ENCODE measurements around the gene MKNK1.

The MKNK1 gene

GRCh38 chr1:46569884-46570725 is 34.0 kb downstream of the MKNK1 start:
- TF ChIP-seq MAX (IDR thresholded peaks at IDR 0.05; ENCODE audit: low read depth, low read length) (no peak), POLR2A (IDR thresholded peaks at IDR 0.05; ENCODE audit: extremely low read depth, insufficient read length) (no peak), CTCF (IDR thresholded peaks at IDR 0.05; ENCODE audit: low read depth, low read length) (no peak), MYC (IDR thresholded peaks at IDR 0.05; ENCODE audit: low read depth, low read length) (no peak)
- no peak for DNase-seq (ENCODE audit: low read depth)
- no peak overlapping the region for H3K4me3 ChIP-seq (ENCODE audit: low read depth, low read length)

- TF ChIP-seq MYC (IDR thresholded peaks at IDR 0.05; ENCODE audit: low read depth, low read length) = no peak
- TF ChIP-seq POLR2A (IDR thresholded peaks at IDR 0.05; ENCODE audit: extremely low read depth, insufficient read length) = no peak
- no peak for TF ChIP-seq MAX (IDR thresholded peaks at IDR 0.05; ENCODE audit: low read depth, low read length)
- TF ChIP-seq CTCF (IDR thresholded peaks at IDR 0.05; ENCODE audit: low read depth, low read length) = no peak
- no peak overlapping the region for H3K4me3 ChIP-seq (ENCODE audit: low read depth, low read length)
- DNase-seq (ENCODE audit: low read depth) = no peak
These were observed 35.0 kb downstream of the MKNK1 start for GRCh38 chr1:46569116-46569515.

GRCh38 chr1:46568461-46568891 is 35.6 kb downstream of the MKNK1 start:
- H3K4me3 ChIP-seq (ENCODE audit: low read depth, low read length) = no peak overlapping the region
- DNase-seq (ENCODE audit: low read depth) = no peak
- no peak for TF ChIP-seq POLR2A (IDR thresholded peaks at IDR 0.05; ENCODE audit: extremely low read depth, insufficient read length)
- TF ChIP-seq MYC (IDR thresholded peaks at IDR 0.05; ENCODE audit: low read depth, low read length) = no peak
- no peak for TF ChIP-seq CTCF (IDR thresholded peaks at IDR 0.05; ENCODE audit: low read depth, low read length)

GRCh38 chr1:46563341-46563740 is 40.7 kb downstream of the MKNK1 start:
- H3K4me3 ChIP-seq (ENCODE audit: low read depth, low read length) = no peak overlapping the region
- DNase-seq (ENCODE audit: low read depth) = no peak
- TF ChIP-seq MAX (IDR thresholded peaks at IDR 0.05; ENCODE audit: low read depth, low read length) (no peak), CTCF (IDR thresholded peaks at IDR 0.05; ENCODE audit: low read depth, low read length) (no peak), POLR2A (IDR thresholded peaks at IDR 0.05; ENCODE audit: extremely low read depth, insufficient read length) (no peak), MYC (IDR thresholded peaks at IDR 0.05; ENCODE audit: low read depth, low read length) (no peak)

- no peak for DNase-seq (ENCODE audit: low read depth)
- TF ChIP-seq POLR2A (IDR thresholded peaks at IDR 0.05; ENCODE audit: extremely low read depth, insufficient read length) = no peak
- no peak for TF ChIP-seq MAX (IDR thresholded peaks at IDR 0.05; ENCODE audit: low read depth, low read length)
- no peak for TF ChIP-seq MYC (IDR thresholded peaks at IDR 0.05; ENCODE audit: low read depth, low read length)
- TF ChIP-seq CTCF (IDR thresholded peaks at IDR 0.05; ENCODE audit: low read depth, low read length) = no peak
- H3K4me3 ChIP-seq (ENCODE audit: low read depth, low read length) = no peak overlapping the region
These were observed 41.6 kb downstream of the MKNK1 start for GRCh38 chr1:46562498-46562897.
